Activated T-cell treated with anti-CD3 and anti-CD28 coated beads, Interleukin-2, amount 50 U/mL, for 4 hours (primary cell): ENCODE measurements around the gene RPRML. TPM values are rescaled to one million over a fixed set of nuclear protein-coding genes. Genes with fewer than 3 reads are reported as not detected.
"Not testable (repeated sequence)": the region's sequence is repeated elsewhere in the genome, so short reads cannot be mapped to it uniquely, and the experiment has no call there.

ENCODE experiments used
- ATAC-seq, 2 donors: fragments of 200-7000 bp; cut with Tn5 transposase; one replicate each; pipeline ENCODE4 v1.10.0; 2021
- DNase-seq: peaks from one replicate; pipeline ENCODE4 v3.0.0-alpha.2; 2020
- H3K27me3 Mint-ChIP-seq: one replicate; pipeline ENCODE4 v1.8.0; 2021; ENCODE audit warnings: low read depth, mixed read lengths
- H3K36me3 Mint-ChIP-seq: one replicate; pipeline ENCODE4 v1.8.0; 2022; ENCODE audit warnings: mixed read lengths; ENCODE audit not compliant: insufficient read depth
- H3K4me1 Mint-ChIP-seq: one replicate; pipeline ENCODE4 v1.8.0; 2021; ENCODE audit warnings: low read depth, mixed read lengths
- H3K4me3 Mint-ChIP-seq: one replicate; pipeline ENCODE4 v1.8.0; 2021; ENCODE audit warnings: mild to moderate bottlenecking, moderate library complexity, mixed read lengths
- H3K9me3 Mint-ChIP-seq: one replicate; pipeline ENCODE4 v1.8.0; 2021; ENCODE audit warnings: mixed read lengths
- total RNA-seq, 3 donors: library from RNA; stranded (reverse); gene quantifications; one replicate each; pipeline ENCODE4 v1.2.1, GENCODE V29; 2021

The RPRML gene
- total RNA-seq, 3 donors from 2014 or later = not detected

DNA sequence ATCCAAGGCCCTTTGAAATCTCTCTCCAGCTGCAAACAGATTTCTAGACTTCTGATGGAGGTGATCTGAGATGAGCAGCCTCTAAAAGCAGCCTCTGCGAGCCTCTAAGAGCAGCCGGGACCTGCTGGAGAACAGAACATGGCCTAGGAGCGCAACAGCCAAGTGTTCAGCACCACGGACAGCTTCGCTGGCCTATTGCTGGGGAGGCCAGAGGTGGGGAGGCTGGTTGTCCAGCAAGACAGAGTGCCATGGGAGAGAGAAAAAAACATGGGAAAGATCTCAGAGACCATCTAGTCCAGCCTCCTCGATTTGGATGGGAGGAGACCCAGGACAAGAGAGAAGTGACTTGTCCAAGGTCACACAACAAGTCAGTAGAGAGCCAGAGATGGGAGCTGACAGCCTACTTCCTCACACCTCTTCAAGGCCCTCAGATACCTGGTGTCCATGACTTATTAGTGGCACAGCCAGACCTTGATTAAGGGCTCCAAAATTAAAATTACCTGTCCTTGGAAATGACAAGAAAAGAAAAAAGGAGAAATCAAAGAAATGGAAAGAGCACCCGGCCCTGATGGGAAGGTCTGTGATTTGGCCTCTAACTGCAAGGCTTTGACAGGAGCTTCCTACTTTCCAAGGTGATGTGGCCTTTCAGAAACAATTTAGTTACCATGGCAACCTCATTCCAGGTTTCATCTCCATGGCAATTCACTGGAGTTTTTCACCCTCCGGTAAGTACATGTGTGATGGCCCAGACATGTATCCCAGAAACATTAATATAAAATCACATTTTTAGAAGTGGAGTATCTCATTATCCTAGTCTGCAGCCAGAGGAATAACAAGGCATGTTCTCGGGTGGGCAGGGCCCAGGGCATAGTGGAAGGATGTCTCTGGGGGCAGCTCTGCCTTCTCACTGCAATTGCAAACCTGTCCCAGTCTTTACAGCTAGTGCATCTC is 14.5 kb downstream of the RPRML start:
- Mint-ChIP-seq H3K36me3 (peaks cover 16% of the 10 kb centered on the region), H3K4me3 (no peak overlapping the region), H3K4me1 (peaks cover 3% of the 10 kb centered on the region), H3K9me3 (peaks cover 8% of the 10 kb centered on the region), H3K27me3 (peaks cover 9% of the 10 kb centered on the region)
- no peak for DNase-seq
- no peak for ATAC-seq

DNA sequence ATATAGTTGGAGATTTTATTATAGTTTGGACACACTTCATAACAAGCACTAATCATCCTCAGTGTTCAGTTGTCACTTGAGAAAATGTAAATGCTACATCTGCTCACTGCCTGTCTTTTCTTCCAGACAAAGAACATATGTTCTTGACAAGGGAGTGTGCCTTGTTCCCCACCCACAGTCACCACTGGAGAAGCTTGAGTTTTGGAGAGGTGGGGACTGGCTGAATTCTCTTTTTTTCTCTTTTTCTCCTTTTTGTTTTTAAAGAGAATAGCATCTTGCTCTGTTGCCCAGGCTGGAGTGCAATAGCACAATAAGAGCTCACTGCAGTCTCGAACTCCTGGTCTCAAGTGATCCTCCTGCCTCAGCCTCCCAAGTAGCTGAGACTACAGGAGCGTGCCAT is 15.5 kb downstream of the RPRML start:
- ATAC-seq (no peak), DNase-seq (no peak)
- Mint-ChIP-seq H3K4me1 (peaks cover 3% of the 10 kb centered on the region), H3K36me3 (peaks cover 16% of the 10 kb centered on the region), H3K27me3 (peaks cover 9% of the 10 kb centered on the region), H3K4me3 (no peak overlapping the region), H3K9me3 (peaks cover 8% of the 10 kb centered on the region)

DNA sequence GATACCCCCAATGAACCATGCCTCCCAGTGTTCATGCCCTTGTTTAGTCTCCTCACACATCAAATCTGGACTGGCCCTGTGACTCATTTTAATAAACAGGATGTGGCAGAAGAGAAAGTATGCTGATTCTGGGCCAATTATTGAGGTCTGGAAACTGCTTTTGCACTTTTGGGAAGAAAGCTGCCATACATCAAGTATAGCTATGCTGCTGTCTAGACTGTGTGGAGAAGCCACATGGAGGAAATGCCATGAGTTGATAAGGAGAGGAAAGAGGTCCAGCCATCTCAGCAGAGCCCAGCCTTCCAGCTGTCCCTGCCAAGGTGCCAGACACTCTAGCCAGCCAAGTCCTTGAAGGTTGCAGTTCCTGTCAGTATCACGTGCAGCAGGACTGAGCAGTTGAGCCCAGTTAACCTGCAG is 16.7 kb downstream of the RPRML start:
- DNase-seq (no peak), ATAC-seq (no peak)
- Mint-ChIP-seq H3K36me3 (peaks cover 11% of the 10 kb centered on the region), H3K27me3 (peaks cover 7% of the 10 kb centered on the region), H3K4me1 (peaks cover 3% of the 10 kb centered on the region), H3K4me3 (no peak overlapping the region), H3K9me3 (peaks cover 8% of the 10 kb centered on the region)

DNA sequence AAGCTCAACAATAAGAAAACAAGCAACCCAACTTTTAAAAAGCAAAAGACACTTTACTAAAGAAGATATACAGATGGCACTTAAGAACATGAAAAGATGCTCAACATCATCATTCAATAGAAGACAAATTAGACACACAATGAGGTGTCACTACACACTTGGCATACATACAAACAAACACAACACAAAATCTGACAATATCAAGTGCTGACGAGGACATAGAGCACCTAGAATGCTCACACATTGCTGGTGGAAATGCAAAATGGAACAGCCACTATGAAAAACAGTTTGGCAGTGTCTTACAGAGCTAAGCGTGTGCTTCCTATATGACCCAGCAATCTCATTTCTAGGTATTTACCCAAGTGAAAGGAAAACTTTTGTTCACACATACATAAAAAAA is 18.9 kb downstream of the RPRML start:
- ATAC-seq (no peak), DNase-seq (no peak)
- H3K4me3 Mint-ChIP-seq = no peak overlapping the region
- H3K9me3 Mint-ChIP-seq = peaks cover 8% of the 10 kb centered on the region
- peaks cover 4% of the 10 kb centered on the region for H3K27me3 Mint-ChIP-seq
- H3K4me1 Mint-ChIP-seq = peaks cover 3% of the 10 kb centered on the region
- peaks cover 13% of the 10 kb centered on the region for H3K36me3 Mint-ChIP-seq

DNA sequence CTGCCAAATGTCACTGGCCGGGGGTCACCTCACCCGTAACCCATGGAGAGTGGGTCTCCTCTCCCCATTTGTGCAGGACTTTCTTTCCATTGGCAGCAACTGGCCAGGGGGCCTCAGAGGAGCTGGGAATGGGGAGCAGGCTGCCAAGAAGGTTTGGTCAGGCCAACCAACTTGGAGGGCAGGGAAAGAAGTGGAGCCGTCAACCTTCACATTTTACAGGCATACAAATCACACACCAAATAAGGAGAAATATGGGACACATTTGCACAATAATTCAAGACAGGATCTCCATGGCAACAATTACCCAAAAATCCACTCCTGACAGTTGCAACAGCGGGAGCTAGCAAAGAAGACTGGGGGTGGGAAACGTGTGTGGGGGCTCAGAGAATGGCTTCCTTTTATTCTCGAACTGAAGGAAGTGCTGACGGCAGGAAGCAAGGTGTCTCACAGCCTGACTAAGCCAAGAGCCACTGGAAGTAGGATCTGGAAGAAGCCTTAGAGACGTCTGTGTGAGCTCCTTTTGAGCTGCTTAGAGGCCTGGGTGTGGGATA is 20.9 kb downstream of the RPRML start:
- peaks cover 3% of the 10 kb centered on the region for H3K4me1 Mint-ChIP-seq
- ATAC-seq (no peak), DNase-seq (no peak)
- H3K4me3 Mint-ChIP-seq = no peak overlapping the region
- peaks cover 13% of the 10 kb centered on the region for H3K36me3 Mint-ChIP-seq
- peaks cover 8% of the 10 kb centered on the region for H3K9me3 Mint-ChIP-seq
- H3K27me3 Mint-ChIP-seq = no peaks in the 10 kb centered on the region

DNA sequence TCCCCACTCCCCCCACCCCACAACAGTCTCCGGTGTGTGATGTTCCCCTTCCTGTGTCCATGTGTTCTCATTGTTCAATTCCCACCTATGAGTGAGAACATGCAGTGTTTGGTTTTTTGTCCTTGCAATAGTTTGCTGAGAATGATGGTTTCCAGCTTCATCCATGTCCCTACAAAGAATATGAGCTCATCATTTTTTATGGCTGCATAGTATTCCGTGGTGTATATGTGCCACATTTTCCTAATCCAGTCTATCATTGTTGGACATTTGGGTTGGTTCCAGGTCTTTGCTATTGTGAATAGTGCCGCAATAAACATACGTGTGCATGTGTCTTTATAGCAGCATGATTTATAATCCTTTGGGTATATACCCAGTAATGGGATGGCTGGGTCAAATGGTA is 25.9 kb downstream of the RPRML start:
- peaks cover 13% of the 10 kb centered on the region for H3K36me3 Mint-ChIP-seq
- H3K9me3 Mint-ChIP-seq, H3K4me1 Mint-ChIP-seq, H3K27me3 Mint-ChIP-seq, H3K4me3 Mint-ChIP-seq, ATAC-seq, DNase-seq: not testable (repeated sequence)

- ATAC-seq (no peak), DNase-seq (no peak)
- Mint-ChIP-seq H3K9me3 (no peaks in the 10 kb centered on the region), H3K27me3 (no peaks in the 10 kb centered on the region), H3K4me1 (peaks cover 1% of the 10 kb centered on the region), H3K36me3 (peaks cover 13% of the 10 kb centered on the region), H3K4me3 (no peak overlapping the region)
Measured at GRCh38 chr17:46952115-46952514, 26.9 kb downstream of the RPRML start.

- Mint-ChIP-seq H3K27me3 (no peaks in the 10 kb centered on the region), H3K4me1 (peaks cover 1% of the 10 kb centered on the region), H3K36me3 (peaks cover 13% of the 10 kb centered on the region), H3K4me3 (no peak overlapping the region), H3K9me3 (no peaks in the 10 kb centered on the region)
- DNase-seq (no peak), ATAC-seq (no peak)
Measured at GRCh38 chr17:46951706-46952105, 27.3 kb downstream of the RPRML start.

DNA sequence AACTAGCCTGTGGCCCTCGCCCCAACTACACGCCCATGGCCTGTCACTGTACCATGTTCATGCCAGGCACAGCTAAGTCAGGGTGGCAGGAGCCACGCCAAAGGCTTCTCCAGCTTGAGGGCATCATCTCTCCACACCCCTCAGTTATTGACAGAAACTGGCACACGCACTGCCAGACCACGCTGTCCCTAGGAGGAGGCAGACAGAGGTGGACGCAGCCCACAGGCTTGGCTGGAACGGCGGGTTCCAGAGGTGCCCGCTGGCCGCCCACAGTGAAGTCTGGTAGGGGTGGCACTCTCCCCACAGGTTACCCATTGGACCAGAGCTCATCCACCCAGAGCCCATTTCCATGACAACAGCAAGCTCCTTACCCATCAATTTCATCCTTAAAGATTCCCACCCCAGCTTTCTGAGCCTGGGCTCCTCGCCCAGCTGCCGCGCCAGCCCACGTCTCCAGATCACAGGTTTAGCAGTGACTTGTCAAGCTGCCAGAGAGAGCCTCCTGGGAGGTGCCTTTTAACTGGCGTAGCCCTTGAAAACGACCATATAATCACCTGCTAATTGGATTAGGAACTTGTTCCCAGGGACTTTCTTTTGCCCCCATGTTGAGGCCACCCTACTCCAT is 27.9 kb downstream of the RPRML start:
- no peaks in the 10 kb centered on the region for H3K27me3 Mint-ChIP-seq
- H3K4me3 Mint-ChIP-seq = no peak overlapping the region
- ATAC-seq (no peak), DNase-seq (no peak)
- H3K9me3 Mint-ChIP-seq = no peaks in the 10 kb centered on the region
- H3K36me3 Mint-ChIP-seq = peaks cover 10% of the 10 kb centered on the region
- H3K4me1 Mint-ChIP-seq = peaks cover 1% of the 10 kb centered on the region

- Mint-ChIP-seq H3K27me3 (no peaks in the 10 kb centered on the region), H3K4me1 (peaks cover 1% of the 10 kb centered on the region), H3K4me3 (no peak overlapping the region), H3K36me3 (peaks cover 6% of the 10 kb centered on the region), H3K9me3 (no peaks in the 10 kb centered on the region)
- ATAC-seq = no peak
- no peak for DNase-seq
Measured at GRCh38 chr17:46950342-46950996, 28.6 kb downstream of the RPRML start.

DNA sequence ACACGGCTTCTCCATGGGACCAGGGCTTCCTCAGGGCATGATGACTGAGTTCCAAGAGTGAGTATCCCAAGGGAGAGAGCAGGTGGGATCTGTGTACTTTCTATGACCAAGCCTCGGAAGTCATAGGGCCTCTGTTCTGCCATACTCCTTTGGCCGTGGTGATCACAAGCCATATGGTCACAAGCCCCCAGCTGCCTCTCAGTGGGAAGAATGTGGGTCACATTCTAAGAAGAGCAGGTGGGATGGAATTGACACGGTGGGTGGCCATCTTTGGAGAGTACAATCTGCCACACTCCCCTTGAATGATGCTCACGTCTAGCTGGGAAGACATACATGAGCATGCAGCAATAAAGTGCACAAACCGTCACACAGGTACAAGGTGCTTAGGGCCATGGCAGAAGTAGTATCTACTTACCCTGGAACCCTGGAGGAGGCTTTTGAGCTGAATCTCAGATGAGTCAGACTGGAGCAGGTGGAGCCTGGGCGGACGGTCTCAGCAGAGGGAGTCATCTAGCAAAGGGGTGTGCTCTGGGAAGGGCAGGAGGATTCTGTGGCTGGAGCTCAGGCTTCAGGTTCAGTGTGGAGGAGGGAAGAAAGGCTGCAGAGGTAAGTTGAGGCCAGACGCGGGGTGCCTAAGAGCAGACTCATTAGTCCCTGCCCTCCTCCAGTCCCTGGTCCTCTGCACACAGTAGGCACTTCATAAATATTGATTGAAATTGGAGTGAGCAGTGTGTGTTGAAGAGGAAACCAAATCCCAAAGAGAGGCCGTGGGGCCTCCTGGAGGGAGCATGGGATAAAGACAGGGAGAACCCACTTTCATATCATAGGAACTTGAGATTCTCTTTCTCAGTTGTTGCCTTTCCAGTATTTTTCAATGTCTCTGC is 29.5 kb downstream of the RPRML start:
- Mint-ChIP-seq H3K27me3 (no peaks in the 10 kb centered on the region), H3K4me1 (peaks cover 8% of the 10 kb centered on the region), H3K4me3 (no peak overlapping the region), H3K36me3 (peaks cover 4% of the 10 kb centered on the region), H3K9me3 (no peaks in the 10 kb centered on the region)
- ATAC-seq (no peak), DNase-seq (no peak)

DNA sequence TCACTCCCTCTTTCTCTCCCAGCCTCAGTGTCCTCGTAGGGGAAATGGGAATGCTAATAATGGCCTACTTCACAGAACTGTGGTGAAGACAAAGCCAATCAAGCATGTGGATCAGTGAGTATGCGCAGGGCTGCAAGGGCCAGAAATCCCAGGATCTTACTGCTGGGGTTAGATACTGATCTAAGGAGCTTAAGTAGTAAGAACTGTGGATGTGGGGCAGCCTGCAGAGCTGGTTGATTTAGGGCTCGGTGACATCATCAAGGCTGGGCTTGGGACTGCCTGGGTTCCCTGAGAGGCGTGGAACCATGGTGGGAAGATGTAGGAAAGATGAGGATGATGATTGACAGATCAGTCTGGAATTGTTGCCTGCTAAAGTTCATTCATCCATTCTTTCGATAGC is 30.5 kb downstream of the RPRML start:
- ATAC-seq = no peak
- no peak for DNase-seq
- H3K36me3 Mint-ChIP-seq = peaks cover 4% of the 10 kb centered on the region
- H3K27me3 Mint-ChIP-seq = no peaks in the 10 kb centered on the region
- no peak overlapping the region for H3K4me3 Mint-ChIP-seq
- no peaks in the 10 kb centered on the region for H3K9me3 Mint-ChIP-seq
- peaks cover 15% of the 10 kb centered on the region for H3K4me1 Mint-ChIP-seq

- Mint-ChIP-seq H3K27me3 (no peaks in the 10 kb centered on the region), H3K4me1 (peaks cover 20% of the 10 kb centered on the region), H3K4me3 (no peak overlapping the region), H3K36me3 (peaks cover 4% of the 10 kb centered on the region), H3K9me3 (no peaks in the 10 kb centered on the region)
- DNase-seq = no peak
- no peak for ATAC-seq
Measured at GRCh38 chr17:46947216-46947615, 31.8 kb downstream of the RPRML start.

- H3K4me1 Mint-ChIP-seq = peaks cover 19% of the 10 kb centered on the region
- no peaks in the 10 kb centered on the region for H3K9me3 Mint-ChIP-seq
- H3K4me3 Mint-ChIP-seq = no peak overlapping the region
- ATAC-seq = no peak
- no peaks in the 10 kb centered on the region for H3K27me3 Mint-ChIP-seq
- no peak for DNase-seq
- H3K36me3 Mint-ChIP-seq = peaks cover 6% of the 10 kb centered on the region
Measured at GRCh38 chr17:46944931-46945330, 34.1 kb downstream of the RPRML start.
